ACC112 (cell line): Measurements from ENCODE around the gene PLOD1.
"Not testable (repeated sequence)": the region's sequence is repeated elsewhere in the genome, so short reads cannot be mapped to it uniquely, and the experiment has no call there.

Experiments used
- H2AFZ ChIP-seq: fragments of 200-600 bp; sonication (generic); one replicate; pipeline ENCODE4 v1.6.0; 2017; ENCODE audit warnings: antibody characterized with exemption, low read length; ENCODE audit not compliant: unreplicated experiment
- H3K27ac ChIP-seq: fragments of 200-600 bp; sonication (generic); 2 replicates; pipeline ENCODE4 v1.5.1; 2014; ENCODE audit warnings: low read depth, mild to moderate bottlenecking, antibody characterized with exemption, low read length, moderate library complexity
- H3K27me3 ChIP-seq: fragments of 200-600 bp; sonication (generic); 2 replicates; pipeline ENCODE4 v1.6.1; 2014; ENCODE audit warnings: mild to moderate bottlenecking, antibody characterized with exemption, low read length, moderate library complexity, mixed read lengths; ENCODE audit not compliant: insufficient read depth
- H3K36me3 ChIP-seq: fragments of 200-600 bp; sonication (generic); 2 replicates; pipeline ENCODE4 v1.6.1; 2016; ENCODE audit warnings: mild to moderate bottlenecking, antibody characterized with exemption, low read length, moderate library complexity, mixed read lengths; ENCODE audit not compliant: insufficient read depth
- H3K4me1 ChIP-seq: fragments of 200-600 bp; sonication (generic); one replicate; pipeline ENCODE4 v1.6.1; 2016; ENCODE audit warnings: low read length, mixed read lengths; ENCODE audit not compliant: insufficient read depth, unreplicated experiment, control insufficient read depth
- H3K4me3 ChIP-seq: fragments of 200-600 bp; sonication (generic); 2 replicates; pipeline ENCODE4 v1.5.1; 2014; ENCODE audit warnings: mild to moderate bottlenecking, low read depth, low read length
- H3K79me2 ChIP-seq: fragments of 200-600 bp; sonication (generic); one replicate; pipeline ENCODE4 v1.6.0; 2016; ENCODE audit warnings: low read length; ENCODE audit not compliant: control insufficient read depth, unreplicated experiment, insufficient read depth

The PLOD1 gene

GRCh38 chr1:11938722-11939526 is 4.4 kb downstream of the PLOD1 start:
- Histone ChIP-seq H3K79me2 (peaks cover 59% of the 10 kb centered on the region), H2AFZ (no peak overlapping the region), H3K27me3 (no peaks in the 10 kb centered on the region), H3K36me3 (0 out of 2 replicates have a peak, but pooled peaks cover 4% of the 10 kb centered on the region), H3K4me3 (no peak overlapping the region; the same call in 1 of the 2 replicates), H3K27ac (no peak overlapping the region), H3K4me1 (peaks cover 26% of the 10 kb centered on the region)

GRCh38 chr1:11939794-11940193 is 5.3 kb downstream of the PLOD1 start:
- H2AFZ ChIP-seq, H3K27ac ChIP-seq, H3K4me3 ChIP-seq, H3K27me3 ChIP-seq: not testable (repeated sequence)
- Histone ChIP-seq H3K4me1 (peaks cover 22% of the 10 kb centered on the region), H3K36me3 (peaks cover 11% of the 10 kb centered on the region; the same call in 1 of the 2 replicates), H3K79me2 (peaks cover 56% of the 10 kb centered on the region)

- Histone ChIP-seq H3K27ac (no peak overlapping the region), H3K36me3 (peaks cover 17% of the 10 kb centered on the region; the same call in 1 of the 2 replicates), H3K4me1 (peaks cover 22% of the 10 kb centered on the region), H3K4me3 (no peak overlapping the region), H3K79me2 (peaks cover 52% of the 10 kb centered on the region), H3K27me3 (no peaks in the 10 kb centered on the region), H2AFZ (no peak overlapping the region)
Observed at GRCh38 chr1:11940260-11940921, 5.9 kb downstream of the PLOD1 start.

GRCh38 chr1:11942280-11942679 is 7.8 kb downstream of the PLOD1 start:
- peaks cover 20% of the 10 kb centered on the region for H3K4me1 ChIP-seq
- H3K36me3 ChIP-seq: peaks cover 31% of the 10 kb centered on the region
- peaks cover 36% of the 10 kb centered on the region for H3K79me2 ChIP-seq
- H3K27ac ChIP-seq: no peak overlapping the region
- no peak overlapping the region for H3K4me3 ChIP-seq
- no peak overlapping the region for H2AFZ ChIP-seq
- H3K27me3 ChIP-seq: no peaks in the 10 kb centered on the region

DNA sequence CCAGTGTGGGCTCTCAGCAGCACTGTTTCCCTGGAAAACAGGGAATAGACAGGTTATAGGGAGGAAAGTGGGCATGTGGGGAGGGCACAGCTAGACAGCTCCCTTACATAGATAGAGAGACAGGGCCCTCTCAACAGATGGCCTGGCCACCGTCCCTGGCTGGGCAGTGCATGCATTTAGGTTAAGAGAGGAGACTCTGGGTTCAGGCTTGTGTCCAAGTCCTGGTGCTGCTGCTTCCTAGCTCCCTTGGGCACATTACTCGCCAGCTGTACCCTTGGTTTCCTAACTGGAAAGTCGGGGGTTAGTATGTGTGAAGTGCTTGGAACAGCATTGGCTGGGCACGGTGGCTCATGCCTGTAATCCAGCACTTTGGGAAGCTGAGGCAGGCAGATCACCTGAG is 9.1 kb downstream of the PLOD1 start:
- Histone ChIP-seq H3K36me3 (peaks cover 43% of the 10 kb centered on the region), H3K79me2 (peaks cover 26% of the 10 kb centered on the region)

DNA sequence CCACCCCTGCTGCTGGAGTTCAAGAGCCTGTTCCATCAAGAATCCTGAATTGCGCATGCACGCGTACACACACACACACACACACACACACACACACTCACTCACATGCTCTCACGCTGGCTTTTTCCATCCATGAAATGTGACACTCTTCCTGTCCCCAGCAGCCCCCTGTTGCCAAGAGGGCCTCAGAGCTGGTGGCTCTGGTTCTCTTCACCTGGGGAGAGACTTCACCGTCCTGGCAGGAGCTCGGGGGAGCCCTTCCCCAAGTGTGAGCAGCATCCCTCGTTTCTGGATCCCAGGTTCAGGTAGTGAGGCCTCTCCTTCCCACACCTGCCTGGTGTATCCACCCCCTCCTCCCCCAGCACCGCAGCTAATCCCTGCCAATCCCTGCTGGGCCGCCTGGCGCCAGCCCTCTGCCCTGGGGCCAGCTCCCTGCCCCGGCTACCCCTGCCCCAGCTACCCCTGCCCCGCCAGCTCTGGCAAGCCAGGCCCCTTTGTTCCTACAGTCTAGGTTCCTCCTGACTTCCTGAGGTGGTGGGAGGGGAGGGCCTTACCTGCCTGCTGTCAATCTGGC is 9.9 kb downstream of the PLOD1 start:
- Histone ChIP-seq H3K79me2 (peaks cover 18% of the 10 kb centered on the region), H2AFZ (no peak overlapping the region), H3K4me3 (no peak overlapping the region), H3K27ac (no peak overlapping the region), H3K4me1 (peaks cover 1% of the 10 kb centered on the region), H3K27me3 (no peaks in the 10 kb centered on the region), H3K36me3 (peaks cover 50% of the 10 kb centered on the region)

More for the DNA sequence above, 9.1 kb downstream of the PLOD1 start:
- no peak overlapping the region for H3K27ac ChIP-seq
- no peak overlapping the region for H3K4me3 ChIP-seq
- H2AFZ ChIP-seq: no peak overlapping the region
- no peaks in the 10 kb centered on the region for H3K27me3 ChIP-seq
- H3K4me1 ChIP-seq: peaks cover 10% of the 10 kb centered on the region

DNA sequence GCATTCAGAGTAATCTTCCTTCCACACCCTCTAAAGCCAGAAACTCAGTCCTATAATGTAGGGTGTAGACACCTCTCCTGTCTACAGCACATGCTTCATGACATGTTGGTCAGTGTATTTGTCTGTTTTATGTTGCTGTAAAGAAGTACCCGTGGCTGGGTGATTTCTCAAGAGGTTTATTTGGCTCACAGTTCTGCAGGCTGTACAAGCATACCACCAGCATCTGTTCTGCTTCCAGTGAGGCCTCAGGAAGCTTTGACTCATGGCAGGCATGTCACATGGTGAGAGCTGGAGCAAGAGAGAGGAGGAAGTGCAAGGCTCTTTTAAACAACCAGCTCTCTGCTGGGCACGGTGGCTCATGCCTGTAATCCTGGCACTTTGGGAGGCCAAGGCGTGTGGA is 12.1 kb downstream of the PLOD1 start:
- Histone ChIP-seq H3K27ac (no peak overlapping the region), H3K79me2 (peaks cover 12% of the 10 kb centered on the region), H3K4me1 (no peaks in the 10 kb centered on the region), H2AFZ (no peak overlapping the region), H3K36me3 (peaks cover 51% of the 10 kb centered on the region), H3K4me3 (no peak overlapping the region), H3K27me3 (no peaks in the 10 kb centered on the region)

DNA sequence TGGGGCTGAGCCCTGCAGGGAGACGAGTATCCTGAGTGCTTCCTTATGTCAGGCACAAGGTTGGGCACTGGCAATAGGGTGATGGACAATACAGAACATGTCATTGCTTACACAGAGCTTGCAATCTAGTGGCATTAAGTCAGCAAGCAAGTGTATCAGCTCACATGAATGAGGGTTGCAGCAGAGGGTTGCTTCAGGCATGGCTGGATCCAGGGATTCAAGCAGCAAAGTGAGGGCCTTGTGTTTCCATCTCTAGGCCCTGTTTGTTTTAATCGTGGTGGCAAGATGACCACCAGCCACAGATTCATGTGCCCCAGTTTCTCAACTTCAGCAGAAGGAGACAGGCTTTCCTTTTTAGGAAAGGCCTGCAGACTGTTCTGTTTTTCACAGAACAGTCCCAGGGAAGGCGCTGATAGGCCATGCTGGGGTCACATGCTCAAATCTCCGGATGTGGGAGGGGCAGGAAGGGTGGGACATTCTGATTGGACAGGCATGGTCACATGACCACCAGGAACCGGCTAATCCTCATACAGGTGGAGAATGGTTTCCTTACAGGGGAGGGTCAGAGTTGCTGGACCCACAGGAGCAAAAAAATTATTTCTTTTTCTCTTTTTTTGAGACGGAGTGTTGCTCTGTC is 14.4 kb downstream of the PLOD1 start:
- H3K27me3 ChIP-seq: no peaks in the 10 kb centered on the region
- H3K4me3 ChIP-seq: no peak overlapping the region
- H3K36me3 ChIP-seq: peaks cover 53% of the 10 kb centered on the region
- H3K27ac ChIP-seq: no peak overlapping the region
- H3K79me2 ChIP-seq: peaks cover 6% of the 10 kb centered on the region
- no peak overlapping the region for H2AFZ ChIP-seq
- H3K4me1 ChIP-seq: no peaks in the 10 kb centered on the region

DNA sequence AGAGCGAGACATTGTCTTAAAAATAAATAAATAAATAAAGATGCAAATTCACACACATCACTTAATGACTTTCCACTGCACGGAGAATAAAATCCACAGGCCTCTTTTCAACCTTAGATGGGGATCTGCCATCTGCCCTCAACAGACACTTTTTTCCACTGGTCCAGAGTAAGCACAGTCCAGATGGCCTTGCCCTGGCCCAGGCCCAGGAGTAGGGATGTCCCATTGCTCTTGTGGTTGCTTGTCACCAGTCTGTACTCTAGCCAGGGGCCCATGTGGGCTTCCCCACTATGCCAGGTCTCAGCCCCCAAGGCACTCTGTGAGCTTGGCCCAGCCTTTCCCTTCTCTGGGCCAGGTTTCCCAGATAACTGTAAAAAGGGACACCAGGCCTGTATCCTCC is 17.4 kb downstream of the PLOD1 start:
- no peaks in the 10 kb centered on the region for H3K79me2 ChIP-seq
- no peak overlapping the region for H3K4me3 ChIP-seq
- H3K4me1 ChIP-seq: no peaks in the 10 kb centered on the region
- H3K27ac ChIP-seq: no peak overlapping the region
- H2AFZ ChIP-seq: no peak overlapping the region
- peaks cover 28% of the 10 kb centered on the region for H3K36me3 ChIP-seq
- H3K27me3 ChIP-seq: no peaks in the 10 kb centered on the region

GRCh38 chr1:11952455-11953109 is 18.1 kb downstream of the PLOD1 start:
- Histone ChIP-seq H3K79me2 (no peaks in the 10 kb centered on the region), H3K36me3 (peaks cover 24% of the 10 kb centered on the region), H3K27ac (no peak overlapping the region), H2AFZ (no peak overlapping the region), H3K4me3 (no peak overlapping the region), H3K27me3 (no peaks in the 10 kb centered on the region), H3K4me1 (no peaks in the 10 kb centered on the region)
